A549 (cell line): Measurements from ENCODE around the gene CANT1. TPM values are rescaled to one million over a fixed set of nuclear protein-coding genes. Genes with fewer than 3 reads are reported as not detected.

Experiments
- ATAC-seq, 2 experiments: fragments of 200-7000 bp in 1 of 2; fragments of >200 bp in 1 of 2; cut with Nextera tagmentation in 1 of 2; cut with Tn5 transposase in 1 of 2; 3 replicates each; pipeline versions ENCODE4 v1.8.0 to v1.9.1; 2018 to 2020; ENCODE audit warnings: mild to moderate bottlenecking in 1 of 2, moderate library complexity in 1 of 2
- CTCF ChIA-PET: fragments of 300-600 bp; sonication (Branson Sonifier 250); formaldehyde crosslinking; extraction: SDS; loops from one replicate; lab custom pipeline; 2021; ENCODE audit warnings: antibody characterized with exemption, inconsistent platforms; lab: Yijun Ruan, JAX
- POLR2A ChIA-PET: fragments of 350-600 bp; formaldehyde crosslinking; extraction: SDS; loops from one replicate; lab custom pipeline; 2021; ENCODE audit warnings: antibody characterized with exemption, inconsistent platforms; lab: Yijun Ruan, JAX
- DNase-seq, 2 experiments: peaks; one replicate each; pipeline versions ENCODE4 v3.0.0 to v3.0.0-alpha.2; 2011 to 2016; ENCODE audit warnings: low read depth in 1 of 2, low spot score in 1 of 2
- FAIRE-seq: peaks from 2 replicates; lab custom pipeline; 2011; peaks lifted over from hg19 to GRCh38; lab: Jason Lieb, UNC
- H3K27ac ChIP-seq, 2 experiments: fragments of >200 bp; sonication (Bioruptor Twin); formaldehyde crosslinking; 3 replicates each; pipeline ENCODE4 v1.5.1; 2016 to 2017
- H3K4me1 ChIP-seq: fragments of >200 bp; sonication (Bioruptor Twin); formaldehyde crosslinking; 3 replicates; pipeline ENCODE4 v1.6.1; 2016
- H3K4me2 ChIP-seq: fragments of >200 bp; sonication (Bioruptor Twin); formaldehyde crosslinking; 3 replicates; pipeline ENCODE4 v1.6.1; 2016
- H3K4me3 ChIP-seq: fragments of >200 bp; sonication (Bioruptor Twin); formaldehyde crosslinking; 3 replicates; pipeline ENCODE4 v1.5.1; 2016
- H3K9me3 ChIP-seq: fragments of >200 bp; sonication (Bioruptor Twin); formaldehyde crosslinking; 3 replicates; pipeline ENCODE4 v1.6.1; 2016
- CBX2 ChIP-seq: fragments of 200-600 bp; sonication (generic); IDR thresholded peaks from 2 replicates; pipeline ENCODE4 v1.6.1; 2016; ENCODE audit warnings: low read depth, mild to moderate bottlenecking, borderline replicate concordance
- CHD4 ChIP-seq: fragments of 200-600 bp; sonication (generic); IDR thresholded peaks from 2 replicates; pipeline ENCODE4 v1.6.1; 2016; ENCODE audit warnings: antibody characterized with exemption, mild to moderate bottlenecking, borderline replicate concordance
- EP300 ChIP-seq, 2 experiments: fragments of >200 bp; sonication (Bioruptor Twin); formaldehyde crosslinking; IDR thresholded peaks; 2 replicates in 1 of 2; 3 replicates in 1 of 2; pipeline ENCODE4 v1.6.1; 2016 to 2017
- HEYL ChIP-seq: fragments of 250-450 bp; sonication (Bioruptor Pico); IDR thresholded peaks from 2 replicates; pipeline ENCODE4 v1.8.0; 2021; ENCODE audit warnings: mild to moderate bottlenecking, moderate library complexity
- HOXA7 ChIP-seq: fragments of 250-450 bp; sonication (Bioruptor Pico); IDR thresholded peaks from 2 replicates; pipeline ENCODE4 v1.5.0; 2020; ENCODE audit warnings: mild to moderate bottlenecking, moderate library complexity
- HOXB13 ChIP-seq: fragments of 250-450 bp; sonication (Bioruptor Pico); IDR thresholded peaks from 2 replicates; pipeline ENCODE4 v1.5.0; 2020; ENCODE audit warnings: low read depth, mild to moderate bottlenecking, moderate library complexity
- KDM5A ChIP-seq: fragments of 200-600 bp; sonication (generic); IDR thresholded peaks from 2 replicates; pipeline ENCODE4 v1.6.1; 2016; ENCODE audit warnings: antibody characterized with exemption, mild to moderate bottlenecking
- MAZ ChIP-seq: fragments of 150-350 bp; IDR thresholded peaks from 2 replicates; pipeline ENCODE4 v1.6.1; 2014; ENCODE audit warnings: antibody characterized with exemption, low read depth, low read length, borderline replicate concordance
- PHF8 ChIP-seq: fragments of 200-600 bp; sonication (generic); IDR thresholded peaks from 2 replicates; pipeline ENCODE4 v1.6.1; 2016; ENCODE audit warnings: low read depth, mild to moderate bottlenecking, antibody characterized with exemption, moderate library complexity, borderline replicate concordance
- POLR2A ChIP-seq: IDR thresholded peaks from 2 replicates; pipeline ENCODE4 v1.6.1; 2012; ENCODE audit warnings: mild to moderate bottlenecking, low read length
- POLR2AphosphoS2 ChIP-seq: conservative IDR thresholded peaks from 2 replicates; pipeline ENCODE4 v1.6.1; 2012; ENCODE audit warnings: low read length, improper control_type of control experiment, inconsistent platforms
- RCOR1 ChIP-seq: fragments of 150-350 bp; IDR thresholded peaks from 2 replicates; pipeline ENCODE4 v1.6.1; 2014; ENCODE audit warnings: antibody characterized with exemption, low read length, low read depth
- SMC3 ChIP-seq: fragments of >200 bp; sonication (Bioruptor Twin); formaldehyde crosslinking; IDR thresholded peaks from 3 replicates; pipeline ENCODE4 v1.6.1; 2018; ENCODE audit warnings: inconsistent platforms
- TP53 ChIP-seq: fragments of 250-450 bp; sonication (Bioruptor Pico); IDR thresholded peaks from 2 replicates; pipeline ENCODE4 v1.5.0; 2021; ENCODE audit warnings: mild to moderate bottlenecking, moderate library complexity
- WGBS: methylation state at CpG from one replicate; pipeline ENCODE4 v1.1.6; 2017; ENCODE audit errors: missing lambda C conversion rate; 5-methylcytosine and 5-hydroxymethylcytosine counted together
- polyA plus RNA-seq, 4 experiments: library from polyadenylated mRNA; depleted of rRNA in 3 of 4; stranded (reverse); fragments of >200 nt; fragmentation: RNase III in 1 of 4; extraction: RNeasy Plus Mini Kit Qiagen cat#74134 plus additional on column Dnase treatment in 1 of 4; gene quantifications; 2 replicates in 3 of 4; 3 replicates in 1 of 4; pipeline ENCODE4 v1.2.3, GENCODE V29; 2011 to 2017
- TF ChIP-seq, protein P1 (sequence below): fragments of >200 bp; sonication (Bioruptor Twin); formaldehyde crosslinking; IDR thresholded peaks from 2 replicates; pipeline ENCODE4 v1.6.1; 2016
- TF ChIP-seq, protein P2 (sequence below): fragments of >200 bp; sonication (Bioruptor Twin); formaldehyde crosslinking; IDR thresholded peaks from 3 replicates; pipeline ENCODE4 v1.6.1; 2016

CANT1 gene
- polyA plus RNA-seq, 2 of the 4 experiments (the other 2 are of a cell fraction) = 65.5 to 67.6 TPM

DNA sequence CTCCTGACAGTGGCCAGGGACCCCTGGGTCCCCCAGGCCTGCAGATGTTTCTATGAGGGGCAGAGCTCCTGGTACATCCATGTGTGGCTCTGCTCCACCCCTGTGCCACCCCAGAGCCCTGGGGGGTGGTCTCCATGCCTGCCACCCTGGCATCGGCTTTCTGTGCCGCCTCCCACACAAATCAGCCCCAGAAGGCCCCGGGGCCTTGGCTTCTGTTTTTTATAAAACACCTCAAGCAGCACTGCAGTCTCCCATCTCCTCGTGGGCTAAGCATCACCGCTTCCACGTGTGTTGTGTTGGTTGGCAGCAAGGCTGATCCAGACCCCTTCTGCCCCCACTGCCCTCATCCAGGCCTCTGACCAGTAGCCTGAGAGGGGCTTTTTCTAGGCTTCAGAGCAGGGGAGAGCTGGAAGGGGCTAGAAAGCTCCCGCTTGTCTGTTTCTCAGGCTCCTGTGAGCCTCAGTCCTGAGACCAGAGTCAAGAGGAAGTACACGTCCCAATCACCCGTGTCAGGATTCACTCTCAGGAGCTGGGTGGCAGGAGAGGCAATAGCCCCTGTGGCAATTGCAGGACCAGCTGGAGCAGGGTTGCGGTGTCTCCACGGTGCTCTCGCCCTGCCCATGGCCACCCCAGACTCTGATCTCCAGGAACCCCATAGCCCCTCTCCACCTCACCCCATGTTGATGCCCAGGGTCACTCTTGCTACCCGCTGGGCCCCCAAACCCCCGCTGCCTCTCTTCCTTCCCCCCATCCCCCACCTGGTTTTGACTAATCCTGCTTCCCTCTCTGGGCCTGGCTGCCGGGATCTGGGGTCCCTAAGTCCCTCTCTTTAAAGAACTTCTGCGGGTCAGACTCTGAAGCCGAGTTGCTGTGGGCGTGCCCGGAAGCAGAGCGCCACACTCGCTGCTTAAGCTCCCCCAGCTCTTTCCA is 39.5 kb upstream of the CANT1 start:
- POLR2A ChIA-PET = interaction anchor here (1.1 kb wide), 1 partner anchor 39 kb away, joined by 3 read pairs; the partner anchor contains the start of gene CANT1
- Histone ChIP-seq H3K4me1 (no peaks in the 10 kb centered on the region), H3K9me3 (peaks cover 8% of the 10 kb centered on the region; the same call in 1 of the 3 replicates), H3K27ac (no peak overlapping the region), H3K4me3 (no peak overlapping the region), H3K4me2 (no peak overlapping the region)
- CTCF ChIA-PET = interaction anchor here (0.7 to 11.9 kb wide), 18 partner anchors 8 to 660 kb away, joined by 3 to 289 read pairs (median 4); partner anchors contain the start of gene ENGASE
- 77% methylated on average over 20 of the region's 21 CpGs for WGBS
- no peak for ATAC-seq
- DNase-seq = no peak
- TF ChIP-seq CBX2 = no peak
- no peak for TF ChIP-seq HEYL (CRISPR knock-in tag)
- TF ChIP-seq, protein P1, sequence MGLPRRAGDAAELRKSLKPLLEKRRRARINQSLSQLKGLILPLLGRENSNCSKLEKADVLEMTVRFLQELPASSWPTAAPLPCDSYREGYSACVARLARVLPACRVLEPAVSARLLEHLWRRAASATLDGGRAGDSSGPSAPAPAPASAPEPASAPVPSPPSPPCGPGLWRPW = no peak
- TF ChIP-seq HOXA7 (CRISPR knock-in tag) = no peak
- no peak for TF ChIP-seq SMC3
- no peak for FAIRE-seq

DNA sequence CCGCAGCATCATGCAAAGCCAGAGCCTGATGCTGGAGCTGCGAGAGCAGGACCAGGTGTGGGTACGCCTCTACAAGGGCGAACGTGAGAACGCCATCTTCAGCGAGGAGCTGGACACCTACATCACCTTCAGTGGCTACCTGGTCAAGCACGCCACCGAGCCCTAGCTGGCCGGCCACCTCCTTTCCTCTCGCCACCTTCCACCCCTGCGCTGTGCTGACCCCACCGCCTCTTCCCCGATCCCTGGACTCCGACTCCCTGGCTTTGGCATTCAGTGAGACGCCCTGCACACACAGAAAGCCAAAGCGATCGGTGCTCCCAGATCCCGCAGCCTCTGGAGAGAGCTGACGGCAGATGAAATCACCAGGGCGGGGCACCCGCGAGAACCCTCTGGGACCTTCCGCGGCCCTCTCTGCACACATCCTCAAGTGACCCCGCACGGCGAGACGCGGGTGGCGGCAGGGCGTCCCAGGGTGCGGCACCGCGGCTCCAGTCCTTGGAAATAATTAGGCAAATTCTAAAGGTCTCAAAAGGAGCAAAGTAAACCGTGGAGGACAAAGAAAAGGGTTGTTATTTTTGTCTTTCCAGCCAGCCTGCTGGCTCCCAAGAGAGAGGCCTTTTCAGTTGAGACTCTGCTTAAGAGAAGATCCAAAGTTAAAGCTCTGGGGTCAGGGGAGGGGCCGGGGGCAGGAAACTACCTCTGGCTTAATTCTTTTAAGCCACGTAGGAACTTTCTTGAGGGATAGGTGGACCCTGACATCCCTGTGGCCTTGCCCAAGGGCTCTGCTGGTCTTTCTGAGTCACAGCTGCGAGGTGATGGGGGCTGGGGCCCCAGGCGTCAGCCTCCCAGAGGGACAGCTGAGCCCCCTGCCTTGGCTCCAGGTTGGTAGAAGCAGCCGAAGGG is 38.6 kb upstream of the CANT1 start:
- ChIA-PET CTCF (interaction anchor here (1.1 to 11.9 kb wide), 16 partner anchors 13 to 660 kb away, joined by 3 to 289 read pairs (median 7); partner anchors contain the start of gene ENGASE), POLR2A (interaction anchor here (1.1 kb wide), 1 partner anchor 39 kb away, joined by 3 read pairs; the partner anchor contains the start of gene CANT1)
- Histone ChIP-seq H3K9me3 (0 out of 3 replicates have a peak, but pooled peaks cover 2% of the 10 kb centered on the region), H3K4me1 (no peaks in the 10 kb centered on the region), H3K4me2 (no peak overlapping the region), H3K27ac (no peak overlapping the region), H3K4me3 (no peak overlapping the region)
- WGBS = 83% methylated on average over 41 of the region's 41 CpGs
- DNase-seq (no peak), FAIRE-seq (no peak), ATAC-seq (no peak)
- TF ChIP-seq KDM5A (no peak), CHD4 (no peak), POLR2A (no peak), RCOR1 (no peak), PHF8 (no peak), HEYL (CRISPR knock-in tag) (no peak), POLR2AphosphoS2 (no peak), EP300 (IDR thresholded peaks at IDR 0.05) (no peak), TP53 (no peak)
- TF ChIP-seq, protein P1 = no peak
- TF ChIP-seq, protein P2, sequence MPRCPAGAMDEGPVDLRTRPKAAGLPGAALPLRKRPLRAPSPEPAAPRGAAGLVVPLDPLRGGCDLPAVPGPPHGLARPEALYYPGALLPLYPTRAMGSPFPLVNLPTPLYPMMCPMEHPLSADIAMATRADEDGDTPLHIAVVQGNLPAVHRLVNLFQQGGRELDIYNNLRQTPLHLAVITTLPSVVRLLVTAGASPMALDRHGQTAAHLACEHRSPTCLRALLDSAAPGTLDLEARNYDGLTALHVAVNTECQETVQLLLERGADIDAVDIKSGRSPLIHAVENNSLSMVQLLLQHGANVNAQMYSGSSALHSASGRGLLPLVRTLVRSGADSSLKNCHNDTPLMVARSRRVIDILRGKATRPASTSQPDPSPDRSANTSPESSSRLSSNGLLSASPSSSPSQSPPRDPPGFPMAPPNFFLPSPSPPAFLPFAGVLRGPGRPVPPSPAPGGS = no peak

DNA sequence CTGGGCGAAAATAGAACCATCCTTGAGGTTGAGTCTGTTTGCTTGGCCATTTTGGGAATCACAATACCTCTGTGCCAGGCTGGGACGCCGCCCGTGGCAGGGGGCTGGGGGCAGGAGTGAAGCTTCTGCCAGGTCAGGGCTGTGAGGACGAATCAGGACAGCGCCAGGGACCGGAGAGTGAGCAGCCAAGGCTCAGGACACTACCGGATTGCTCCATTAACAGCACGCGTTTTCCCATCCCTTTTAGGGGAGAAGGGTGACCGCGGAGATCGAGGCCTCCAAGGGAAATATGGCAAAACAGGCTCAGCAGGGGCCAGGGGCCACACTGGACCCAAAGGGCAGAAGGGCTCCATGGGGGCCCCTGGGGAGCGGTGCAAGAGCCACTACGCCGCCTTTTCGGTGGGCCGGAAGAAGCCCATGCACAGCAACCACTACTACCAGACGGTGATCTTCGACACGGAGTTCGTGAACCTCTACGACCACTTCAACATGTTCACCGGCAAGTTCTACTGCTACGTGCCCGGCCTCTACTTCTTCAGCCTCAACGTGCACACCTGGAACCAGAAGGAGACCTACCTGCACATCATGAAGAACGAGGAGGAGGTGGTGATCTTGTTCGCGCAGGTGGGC is 37.8 kb upstream of the CANT1 start:
- H3K4me3 ChIP-seq = no peak overlapping the region
- ATAC-seq (no peak), DNase-seq (no peak), FAIRE-seq (no peak)
- no peak overlapping the region for H3K27ac ChIP-seq
- no peak for TF ChIP-seq HOXB13 (CRISPR knock-in tag)
- no peak for TF ChIP-seq HOXA7 (CRISPR knock-in tag)
- TF ChIP-seq CBX2 = no peak
- TF ChIP-seq MAZ = no peak
- TF ChIP-seq POLR2A = no peak
- no peaks in the 10 kb centered on the region; the same call in 2 of the 3 replicates for H3K4me1 ChIP-seq
- no peak overlapping the region for H3K4me2 ChIP-seq
- 86% methylated on average over 30 of the region's 30 CpGs for WGBS
- CTCF ChIA-PET = interaction anchor here (0.7 to 11.9 kb wide), 10 partner anchors 13 to 394 kb away, joined by 3 to 289 read pairs (median 7); partner anchors contain the start of gene ENGASE
- no peaks in the 10 kb centered on the region for H3K9me3 ChIP-seq
- POLR2A ChIA-PET = no interaction called here
